ENCODE measurements around the gene CHST11.

GRCh38 chr12:104467346-104467837 lies 10.6 kb downstream of the CHST11 start:
- TF ChIP-seq CTCF (optimal IDR thresholded peaks at IDR 0.05 in 1 of 3, IDR thresholded peaks at IDR 0.05 in 1 of 3, conservative IDR thresholded peaks at IDR 0.05 in 1 of 3; ENCODE audit: extremely low read depth in 1 of 3, insufficient read depth in 2 of 3, low read length in 3 of 3) (no peak), EZH2 (IDR thresholded peaks at IDR 0.05; ENCODE audit: low read length) (no peak)
